HG03342 (cell line): ENCODE measurements around the gene PDZD2.
"Not testable (repeated sequence)": the region's sequence is repeated elsewhere in the genome, so short reads cannot be mapped to it uniquely, and the experiment has no call there.

Experiments
- ATAC-seq: cut with Tn5 transposase; IDR thresholded peaks from one replicate; pipeline ENCODE4 v1.9.1; 2021; ENCODE audit warnings: mild to moderate bottlenecking, moderate library complexity; ENCODE audit not compliant: unreplicated experiment

The PDZD2 gene

GRCh38 chr5:31731016-31731415 is 92.1 kb downstream of the PDZD2 start:
- no peak for ATAC-seq

GRCh38 chr5:31731710-31732301 is 92.9 kb downstream of the PDZD2 start:
- ATAC-seq, result no peak

GRCh38 chr5:31732821-31733220 is 93.9 kb downstream of the PDZD2 start:
- not testable (repeated sequence) for ATAC-seq

GRCh38 chr5:31733371-31733770 is 94.4 kb downstream of the PDZD2 start:
- ATAC-seq, result no peak

GRCh38 chr5:31736127-31736526 is 97.2 kb downstream of the PDZD2 start:
- ATAC-seq, result no peak

- ATAC-seq, result no peak
These were observed 99.3 kb downstream of the PDZD2 start for GRCh38 chr5:31738199-31738598.

GRCh38 chr5:31741496-31741895 is 102.6 kb downstream of the PDZD2 start:
- ATAC-seq, result no peak

GRCh38 chr5:31743678-31744077 is 104.7 kb downstream of the PDZD2 start:
- no peak for ATAC-seq

- no peak for ATAC-seq
These were observed 109.7 kb downstream of the PDZD2 start for GRCh38 chr5:31748458-31749172.

GRCh38 chr5:31750215-31750614 is 111.3 kb downstream of the PDZD2 start:
- ATAC-seq, result no peak

- ATAC-seq, result no peak
These were observed 112.7 kb downstream of the PDZD2 start for GRCh38 chr5:31751610-31752009.

- no peak for ATAC-seq
These were observed 114.9 kb downstream of the PDZD2 start for GRCh38 chr5:31753700-31754357.

GRCh38 chr5:31754358-31754704 is 115.4 kb downstream of the PDZD2 start:
- ATAC-seq, result no peak

- ATAC-seq, result no peak
These were observed 116.1 kb downstream of the PDZD2 start for GRCh38 chr5:31754741-31755675.

GRCh38 chr5:31755676-31756230 is 116.8 kb downstream of the PDZD2 start:
- ATAC-seq, result no peak

- ATAC-seq, result no peak
These were observed 118.9 kb downstream of the PDZD2 start for GRCh38 chr5:31757806-31758205.

GRCh38 chr5:31758803-31759425 is 120.0 kb downstream of the PDZD2 start:
- ATAC-seq, result no peak

GRCh38 chr5:31759925-31760324 is 121.0 kb downstream of the PDZD2 start:
- no peak for ATAC-seq

- no peak for ATAC-seq
These were observed 122.9 kb downstream of the PDZD2 start for GRCh38 chr5:31761877-31762276.

GRCh38 chr5:31763424-31763823 is 124.5 kb downstream of the PDZD2 start:
- ATAC-seq, result no peak
